ENCODE data around the gene AKR1B15. TPM values are rescaled to one million over a fixed set of nuclear protein-coding genes. Genes with fewer than 3 reads are reported as not detected.

The AKR1B15 gene
- total and polyA plus RNA-seq, 2 experiments from 2014 or later, result not detected

- Mint-ChIP-seq H3K36me3 (ENCODE audit: low read depth) (no peaks in the 10 kb centered on the region), H3K4me3 (no peak overlapping the region), H3K27me3 (ENCODE audit: insufficient read depth, low read depth, poor library complexity) (peaks cover 4% of the 10 kb centered on the region), H3K9me3 (no peaks in the 10 kb centered on the region), H3K4me1 (no peaks in the 10 kb centered on the region; the same call in 2 of the 3 replicates), H3K27ac (no peak overlapping the region)
- no peaks in the 10 kb centered on the region for H3K4me1 ChIP-seq (ENCODE audit: insufficient read depth)
- H3K9me2 ChIP-seq (ENCODE audit: insufficient read depth), result no peaks in the 10 kb centered on the region
- H3K27me3 ChIP-seq (ENCODE audit: insufficient read depth), result no peaks in the 10 kb centered on the region
- no peak overlapping the region for H3K27ac ChIP-seq (ENCODE audit: low read depth)
- H4K20me1 ChIP-seq (replicated peaks; ENCODE audit: insufficient read depth), result no peaks in the 10 kb centered on the region
- TF ChIP-seq STAT1 (IDR thresholded peaks at IDR 0.05; ENCODE audit: unreplicated experiment) (no peak), NANOG (IDR thresholded peaks at IDR 0.05; ENCODE audit: borderline replicate concordance) (no peak), ZNF114 (CRISPR knock-in tag; IDR thresholded peaks at IDR 0.05) (no peak), POLR2AphosphoS5 (IDR thresholded peaks at IDR 0.05; ENCODE audit: low read depth) (no peak), CTCF (conservative IDR thresholded peaks at IDR 0.05; ENCODE audit: low read depth in 2 of 2) (no peak), ETS1 (IDR thresholded peaks at IDR 0.05) (no peak), JUNB (IDR thresholded peaks at IDR 0.05; ENCODE audit: unreplicated experiment) (no peak), ZNF331 (CRISPR knock-in tag; IDR thresholded peaks at IDR 0.05; ENCODE audit: low read depth) (no peak), EZH2phosphoT487 (IDR thresholded peaks at IDR 0.05; ENCODE audit: unreplicated experiment) (no peak), ZNF462 (CRISPR knock-in tag; IDR thresholded peaks at IDR 0.05) (no peak), EZH2 (IDR thresholded peaks at IDR 0.05; ENCODE audit: low read depth, unreplicated experiment) (no peak), REST (IDR thresholded peaks at IDR 0.05; ENCODE audit: unreplicated experiment) (no peak), CREB1 (CRISPR knock-in tag; IDR thresholded peaks at IDR 0.05; ENCODE audit: low read depth) (no peak)
- no peak overlapping the region for H3K4me2 ChIP-seq
- H3K36me3 ChIP-seq (ENCODE audit: insufficient read depth), result no peaks in the 10 kb centered on the region; the same call in 1 of the 2 replicates
- no peak overlapping the region for H2AFZ ChIP-seq
- DNase-seq (ENCODE audit: low spot score) (no peak), ATAC-seq (no peak)
- no peaks in the 10 kb centered on the region for H3F3A ChIP-seq (replicated peaks; ENCODE audit: low read depth)
- no peak overlapping the region for H3K4me3 ChIP-seq
- no peaks in the 10 kb centered on the region for H3K79me2 ChIP-seq (replicated peaks; ENCODE audit: insufficient read depth)
Measured at GRCh38 chr7:134535919-134536299, 13.0 kb upstream of the AKR1B15 start.
